ENCODE data around the gene SLC8B1. TPM values are rescaled to one million over a fixed set of nuclear protein-coding genes. Genes with fewer than 3 reads are reported as not detected.
A peak's percentile ranks its signal among the peaks of the same experiment; 100 is the strongest.

The SLC8B1 gene
- total and polyA plus RNA-seq, 4 donors = 8.1 to 48.6 (median 39.7) TPM

- Histone ChIP-seq H3K9me3 (ENCODE audit: control insufficient read depth, low read length) (no peaks in the 10 kb centered on the region), H3K27ac (ENCODE audit: low read depth in 1 of 2, low read length in 2 of 2) (no peak overlapping the region), H3K36me3 (ENCODE audit: control insufficient read depth in 1 of 2, insufficient read depth in 2 of 2, low read length in 1 of 2) (peaks cover 2 to 12% of the 10 kb centered on the region in 2 donors), H3K4me3 (ENCODE audit: low read length in 2 of 2) (no peak overlapping the region), H3K27me3 (ENCODE audit: control insufficient read depth in 1 of 2, insufficient read depth in 2 of 2, low read length in 1 of 2) (no peaks in the 10 kb centered on the region), H3K4me1 (ENCODE audit: control insufficient read depth in 1 of 2, insufficient read depth in 2 of 2, low read length in 2 of 2) (no peaks in the 10 kb centered on the region)
- intact Hi-C loops (cut with DNase I) = no loop called here
- ATAC-seq (ENCODE audit: low FRiP score) (no peak), DNase-seq (no peak)
- 97 to 98% methylated on average over 6 of the region's 6 CpGs for WGBS, 2 donors
Observed at GRCh38 chr12:113371808-113372207, 36.9 kb upstream of the SLC8B1 start.

DNA sequence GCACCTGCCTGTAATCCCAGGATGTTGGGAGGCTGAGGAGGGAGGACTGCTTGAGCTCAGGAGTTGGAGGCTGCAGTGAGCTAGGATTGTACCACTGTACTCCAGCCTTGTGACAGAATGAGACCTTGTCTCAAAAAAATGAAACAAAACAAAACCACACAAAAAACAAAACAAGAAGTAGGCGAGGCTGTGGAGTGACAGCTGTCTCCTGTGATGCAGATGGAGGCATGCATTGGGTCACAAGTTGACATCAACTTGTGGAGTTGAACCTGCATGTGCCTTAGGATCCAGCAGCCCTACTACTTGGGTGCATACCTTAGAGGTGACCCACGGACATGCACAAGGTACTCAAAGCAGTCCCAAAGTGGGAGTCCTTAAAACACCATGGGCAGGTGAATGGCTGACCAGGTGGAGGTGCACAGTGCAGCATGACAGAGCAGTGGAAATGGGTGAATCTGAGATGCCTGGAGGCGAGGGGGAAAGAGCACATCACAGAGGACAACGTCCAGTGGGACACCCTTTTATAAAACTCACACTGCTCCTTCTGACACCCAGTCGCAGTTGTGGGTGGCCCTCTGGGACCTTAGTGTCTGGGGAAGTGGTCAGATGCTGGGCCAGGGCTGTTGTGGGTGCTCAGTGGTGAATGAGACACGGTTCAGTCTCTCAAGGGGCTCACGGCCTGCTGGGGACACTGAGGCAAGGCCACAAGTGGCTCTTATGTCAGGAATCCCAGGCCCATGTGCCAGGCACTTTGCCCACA is 36.2 kb upstream of the SLC8B1 start:
- H3K36me3 ChIP-seq (ENCODE audit: control insufficient read depth in 1 of 2, insufficient read depth in 2 of 2, low read length in 1 of 2) = peaks cover 2 to 12% of the 10 kb centered on the region in 2 donors
- no peak overlapping the region for H3K27ac ChIP-seq (ENCODE audit: low read depth in 1 of 2, low read length in 2 of 2)
- no peak for DNase-seq
- H3K27me3 ChIP-seq (ENCODE audit: control insufficient read depth in 1 of 2, insufficient read depth in 2 of 2, low read length in 1 of 2) = no peaks in the 10 kb centered on the region
- H3K4me1 ChIP-seq (ENCODE audit: control insufficient read depth in 1 of 2, insufficient read depth in 2 of 2, low read length in 2 of 2) = no peaks in the 10 kb centered on the region
- intact Hi-C loops (cut with DNase I) = no loop called here
- WGBS, 2 donors = 77 to 84% methylated on average over 7 of the region's 7 CpGs
- H3K9me3 ChIP-seq (ENCODE audit: control insufficient read depth, low read length) = no peaks in the 10 kb centered on the region
- ATAC-seq (ENCODE audit: low FRiP score) = no peak
- no peak overlapping the region for H3K4me3 ChIP-seq (ENCODE audit: low read length in 2 of 2)

DNA sequence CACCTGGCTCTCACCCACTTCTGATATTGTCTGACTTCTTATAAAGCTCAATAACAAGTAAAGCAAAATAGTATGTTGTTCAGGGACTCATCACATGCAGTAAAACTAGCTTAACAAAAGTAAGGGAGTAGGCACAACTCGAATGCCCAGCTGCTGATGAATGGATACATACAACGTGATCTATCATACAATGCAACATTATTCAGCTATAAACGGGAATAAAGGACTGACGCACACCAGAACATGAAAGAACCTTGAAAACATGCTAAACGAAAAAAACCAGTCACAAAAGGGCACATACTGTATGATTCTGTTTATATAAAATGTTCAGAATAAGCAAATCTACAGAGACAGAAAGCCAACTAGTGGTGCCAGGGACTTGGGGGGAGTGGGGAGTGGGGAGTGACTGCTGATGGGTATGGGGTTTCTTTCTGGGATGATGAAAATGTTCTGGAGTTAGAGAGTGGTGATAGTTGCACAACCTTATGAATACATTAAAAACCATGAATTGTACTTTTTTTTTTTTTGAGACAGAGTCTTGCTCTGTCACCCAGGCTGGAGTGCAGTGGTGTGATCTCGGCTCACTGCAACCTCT is 34.6 kb upstream of the SLC8B1 start:
- ATAC-seq (ENCODE audit: low FRiP score) (no peak), DNase-seq (no peak)
- Histone ChIP-seq H3K27ac (ENCODE audit: low read depth in 1 of 2, low read length in 2 of 2) (no peak overlapping the region), H3K36me3 (ENCODE audit: control insufficient read depth in 1 of 2, insufficient read depth in 2 of 2, low read length in 1 of 2) (peaks cover 2 to 6% of the 10 kb centered on the region in 2 donors), H3K9me3 (ENCODE audit: control insufficient read depth, low read length) (no peaks in the 10 kb centered on the region), H3K27me3 (ENCODE audit: control insufficient read depth in 1 of 2, insufficient read depth in 2 of 2, low read length in 1 of 2) (no peaks in the 10 kb centered on the region), H3K4me1 (ENCODE audit: control insufficient read depth in 1 of 2, insufficient read depth in 2 of 2, low read length in 2 of 2) (no peaks in the 10 kb centered on the region), H3K4me3 (ENCODE audit: low read length in 2 of 2) (no peak overlapping the region)
- intact Hi-C loops (cut with DNase I) = no loop called here
- 77 to 78% methylated on average over 6 of the region's 6 CpGs for WGBS, 2 donors

GRCh38 chr12:113368331-113368730 is 33.4 kb upstream of the SLC8B1 start:
- H3K27me3 ChIP-seq (ENCODE audit: control insufficient read depth in 1 of 2, insufficient read depth in 2 of 2, low read length in 1 of 2) = no peaks in the 10 kb centered on the region
- WGBS, 2 donors = 81 to 86% methylated on average over 4 of the region's 4 CpGs
- H3K4me1 ChIP-seq (ENCODE audit: control insufficient read depth in 1 of 2, insufficient read depth in 2 of 2, low read length in 2 of 2) = no peaks in the 10 kb centered on the region
- DNase-seq = no peak
- no peak overlapping the region for H3K27ac ChIP-seq (ENCODE audit: low read depth in 1 of 2, low read length in 2 of 2)
- intact Hi-C loops (cut with DNase I) = no loop called here
- H3K4me3 ChIP-seq (ENCODE audit: low read length in 2 of 2) = no peak overlapping the region
- no peak for ATAC-seq (ENCODE audit: low FRiP score)
- H3K36me3 ChIP-seq (ENCODE audit: control insufficient read depth in 1 of 2, insufficient read depth in 2 of 2, low read length in 1 of 2) = peaks cover 1 to 5% of the 10 kb centered on the region in 2 donors
- no peaks in the 10 kb centered on the region for H3K9me3 ChIP-seq (ENCODE audit: control insufficient read depth, low read length)

DNA sequence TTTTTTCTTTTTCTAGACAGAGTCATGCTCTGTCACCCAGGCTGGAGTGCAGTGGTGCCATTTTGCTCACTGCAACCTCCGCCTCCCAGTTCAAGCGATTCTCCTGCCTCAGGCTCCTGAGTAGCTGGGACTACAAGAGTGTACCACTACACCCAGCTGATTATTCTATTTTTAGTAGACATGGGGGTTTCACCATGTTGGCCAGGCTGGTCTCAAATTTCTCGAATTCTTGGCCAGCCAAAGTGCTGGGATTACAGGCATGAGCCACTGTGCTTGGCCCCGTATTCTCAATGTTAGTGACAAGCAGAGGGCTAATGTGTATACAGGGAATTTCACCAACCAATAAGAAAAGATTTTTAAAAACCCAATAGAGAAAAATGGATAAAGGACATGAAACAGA is 31.9 kb upstream of the SLC8B1 start:
- H3K27ac ChIP-seq (ENCODE audit: low read depth in 1 of 2, low read length in 2 of 2) = no peak overlapping the region
- no peak overlapping the region for H3K4me3 ChIP-seq (ENCODE audit: low read length in 2 of 2)
- H3K27me3 ChIP-seq (ENCODE audit: control insufficient read depth in 1 of 2, insufficient read depth in 2 of 2, low read length in 1 of 2) = no peaks in the 10 kb centered on the region
- no peaks in the 10 kb centered on the region for H3K36me3 ChIP-seq (ENCODE audit: control insufficient read depth in 1 of 2, insufficient read depth in 2 of 2, low read length in 1 of 2)
- DNase-seq = no peak
- 31% methylated on average over 4 of the region's 4 CpGs for WGBS, 2 donors
- no peaks in the 10 kb centered on the region for H3K4me1 ChIP-seq (ENCODE audit: control insufficient read depth in 1 of 2, insufficient read depth in 2 of 2, low read length in 2 of 2)
- no peak for ATAC-seq (ENCODE audit: low FRiP score)
- intact Hi-C loops (cut with DNase I) = no loop called here
- H3K9me3 ChIP-seq (ENCODE audit: control insufficient read depth, low read length) = no peaks in the 10 kb centered on the region

- intact Hi-C loops (cut with DNase I) = no loop called here
- 46 to 48% methylated on average over 7 of the region's 7 CpGs for WGBS, 2 donors
- no peak for ATAC-seq (ENCODE audit: low FRiP score)
- Histone ChIP-seq H3K27ac (ENCODE audit: low read depth in 1 of 2, low read length in 2 of 2) (peak overlapping the region in 1 of 2 donors; percentile 14), H3K36me3 (ENCODE audit: control insufficient read depth in 1 of 2, insufficient read depth in 2 of 2, low read length in 1 of 2) (no peaks in the 10 kb centered on the region), H3K4me3 (ENCODE audit: low read length in 2 of 2) (no peak overlapping the region), H3K9me3 (ENCODE audit: control insufficient read depth, low read length) (no peaks in the 10 kb centered on the region), H3K4me1 (ENCODE audit: control insufficient read depth in 1 of 2, insufficient read depth in 2 of 2, low read length in 2 of 2) (no peaks in the 10 kb centered on the region), H3K27me3 (ENCODE audit: control insufficient read depth in 1 of 2, insufficient read depth in 2 of 2, low read length in 1 of 2) (no peaks in the 10 kb centered on the region)
- no peak for DNase-seq
Observed at GRCh38 chr12:113365639-113366395, 30.9 kb upstream of the SLC8B1 start.

GRCh38 chr12:113364698-113365097 is 29.8 kb upstream of the SLC8B1 start:
- Histone ChIP-seq H3K27me3 (ENCODE audit: control insufficient read depth in 1 of 2, insufficient read depth in 2 of 2, low read length in 1 of 2) (no peaks in the 10 kb centered on the region), H3K9me3 (ENCODE audit: control insufficient read depth, low read length) (no peaks in the 10 kb centered on the region), H3K36me3 (ENCODE audit: control insufficient read depth in 1 of 2, insufficient read depth in 2 of 2, low read length in 1 of 2) (no peaks in the 10 kb centered on the region), H3K27ac (ENCODE audit: low read depth in 1 of 2, low read length in 2 of 2) (no peak overlapping the region), H3K4me1 (ENCODE audit: control insufficient read depth in 1 of 2, insufficient read depth in 2 of 2, low read length in 2 of 2) (no peaks in the 10 kb centered on the region), H3K4me3 (ENCODE audit: low read length in 2 of 2) (no peak overlapping the region)
- 96% methylated on average over 5 of the region's 5 CpGs for WGBS, 2 donors
- intact Hi-C loops (cut with DNase I) = no loop called here
- no peak for ATAC-seq (ENCODE audit: low FRiP score)
- DNase-seq = no peak

GRCh38 chr12:113361574-113362370 is 26.9 kb upstream of the SLC8B1 start:
- intact Hi-C loops (cut with DNase I) = no loop called here
- H3K27me3 ChIP-seq (ENCODE audit: control insufficient read depth in 1 of 2, insufficient read depth in 2 of 2, low read length in 1 of 2) = no peaks in the 10 kb centered on the region
- H3K27ac ChIP-seq (ENCODE audit: low read depth in 1 of 2, low read length in 2 of 2) = peak overlapping the region in 1 of 2 donors; percentile 20
- H3K36me3 ChIP-seq (ENCODE audit: control insufficient read depth in 1 of 2, insufficient read depth in 2 of 2, low read length in 1 of 2) = no peaks in the 10 kb centered on the region
- no peak for ATAC-seq (ENCODE audit: low FRiP score)
- H3K4me3 ChIP-seq (ENCODE audit: low read length in 2 of 2) = no peak overlapping the region
- no peaks in the 10 kb centered on the region for H3K9me3 ChIP-seq (ENCODE audit: control insufficient read depth, low read length)
- WGBS, 2 donors = 70 to 77% methylated on average over 12 of the region's 12 CpGs
- DNase-seq = no peak
- no peaks in the 10 kb centered on the region for H3K4me1 ChIP-seq (ENCODE audit: control insufficient read depth in 1 of 2, insufficient read depth in 2 of 2, low read length in 2 of 2)

Measured in aorta (tissue), 5 donors.